Measurements from ENCODE around the gene USP6. TPM values are rescaled to one million over a fixed set of nuclear protein-coding genes. Genes with fewer than 3 reads are reported as not detected.
"Not testable (repeated sequence)": the region's sequence is repeated elsewhere in the genome, so short reads cannot be mapped to it uniquely, and the experiment has no call there.

Gene USP6
- under 1 TPM; 0.06 to 0.21 TPM for total RNA-seq

DNA sequence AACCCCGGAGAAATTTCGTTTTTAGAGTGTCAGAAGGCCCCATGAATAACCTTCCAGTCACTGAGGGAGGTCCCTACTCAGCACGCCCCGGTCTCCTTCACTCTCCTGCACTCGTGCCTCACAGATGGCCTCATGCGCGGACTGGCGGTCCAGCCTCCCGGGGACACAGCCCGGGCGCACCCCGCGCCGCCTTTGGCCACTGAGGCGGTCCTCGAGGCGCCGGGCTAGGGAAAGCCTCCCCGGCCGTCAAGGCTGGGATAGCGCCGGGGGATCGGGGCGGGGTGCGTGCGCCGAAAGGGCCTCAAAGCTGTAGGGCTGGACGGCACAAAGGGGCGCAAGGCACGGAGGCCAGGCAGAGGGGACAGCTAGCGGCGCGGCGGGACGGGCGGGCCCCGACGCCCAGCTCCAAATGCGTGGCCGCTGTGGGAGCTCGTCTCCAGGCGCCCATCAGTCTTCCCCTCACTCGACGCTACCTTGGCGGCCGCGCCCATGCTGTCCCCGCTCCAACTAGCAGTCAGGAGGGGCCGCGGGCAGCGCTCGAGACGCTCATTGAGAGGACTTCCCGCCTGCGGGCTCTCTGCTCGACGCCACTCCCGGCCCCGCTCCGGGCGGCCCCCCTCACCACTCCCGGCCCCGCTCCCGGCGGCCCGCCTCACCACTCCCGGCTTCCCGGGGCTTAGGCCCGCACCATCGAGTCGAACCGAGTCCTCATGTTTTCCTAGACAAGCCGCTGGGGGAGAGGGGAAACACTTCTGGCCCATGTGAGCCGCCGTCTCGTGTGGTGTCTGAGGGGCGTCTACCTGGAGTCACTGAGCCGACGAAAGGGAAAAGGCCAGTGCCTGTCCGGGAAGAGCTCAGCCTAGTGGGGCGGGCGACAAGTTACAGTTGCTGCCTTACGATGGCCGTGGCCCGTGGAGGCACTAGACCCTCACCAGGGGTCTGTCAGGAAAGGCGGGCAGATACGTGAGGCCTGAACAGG, at the start of gene USP6:
USP6 (plus strand) TSS at position 360 of the 979 bp plus-strand sequence. CDS start 14,336 bp downstream, outside the sequence.
- Mint-ChIP-seq H3K4me1 (ENCODE audit: low read depth in 2 of 2) (peaks cover 3 to 17% of the 10 kb centered on the region in 2 donors), H3K36me3 (peaks cover 14% of the 10 kb centered on the region), H3K9me3 (no peaks in the 10 kb centered on the region), H3K27me3 (peaks cover 14 to 19% of the 10 kb centered on the region in 2 donors), H3K27ac (no peak within 1 kb of the TSS), H3K4me3 (no peak within 1 kb of the TSS)
- DNase-seq (ENCODE audit: low spot score) (no peak), ATAC-seq (no peak)

DNA sequence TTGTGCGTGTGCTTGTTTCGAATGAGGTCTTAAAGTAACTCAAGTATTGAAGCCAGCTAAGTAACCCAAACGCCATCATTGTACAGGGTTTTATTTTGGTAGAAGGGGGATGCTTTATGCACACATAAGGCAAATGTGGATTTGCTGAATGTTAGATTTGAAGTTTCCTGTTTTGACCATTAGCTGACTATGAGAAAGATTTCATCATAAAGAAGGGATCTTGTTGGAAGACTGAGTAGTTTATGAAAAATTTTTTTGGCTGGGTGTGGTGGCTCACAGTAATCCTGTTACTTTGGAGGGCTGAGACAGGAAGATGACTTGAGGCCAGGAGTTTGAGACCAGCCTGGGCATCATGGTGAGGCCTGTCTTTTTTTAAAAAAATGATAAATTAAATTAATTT, 47.6 kb upstream of the USP6 start:
- Mint-ChIP-seq H3K36me3 (no peaks in the 10 kb centered on the region), H3K27ac (no peak overlapping the region), H3K4me1 (ENCODE audit: low read depth in 2 of 2) (no peaks in the 10 kb centered on the region), H3K4me3 (no peak overlapping the region), H3K9me3 (no peaks in the 10 kb centered on the region), H3K27me3 (peaks cover 9 to 15% of the 10 kb centered on the region in 2 donors)
- ATAC-seq, result no peak
- no peak for DNase-seq (ENCODE audit: low spot score)

DNA sequence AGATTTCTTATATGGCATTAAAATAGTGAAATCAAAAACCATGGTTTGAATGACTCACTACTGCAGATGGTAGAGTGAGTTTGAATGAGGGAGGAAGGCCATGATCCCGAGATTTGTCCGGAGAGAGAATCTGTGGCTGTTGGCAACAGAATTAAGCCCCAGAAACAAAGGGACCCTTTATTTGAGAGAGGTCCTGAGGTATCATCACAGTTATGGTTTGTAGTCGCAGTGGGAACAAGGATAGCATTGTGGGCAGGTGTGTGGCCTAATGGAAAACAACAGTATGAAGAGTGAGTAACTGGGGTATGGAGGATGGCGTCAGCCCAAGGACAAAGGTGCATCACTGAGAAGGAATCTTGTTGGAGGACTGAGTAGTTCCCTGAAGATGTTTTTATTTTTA, 46.1 kb upstream of the USP6 start:
- Mint-ChIP-seq H3K27me3 (peaks cover 8 to 15% of the 10 kb centered on the region in 2 donors), H3K27ac (no peak overlapping the region)

DNA sequence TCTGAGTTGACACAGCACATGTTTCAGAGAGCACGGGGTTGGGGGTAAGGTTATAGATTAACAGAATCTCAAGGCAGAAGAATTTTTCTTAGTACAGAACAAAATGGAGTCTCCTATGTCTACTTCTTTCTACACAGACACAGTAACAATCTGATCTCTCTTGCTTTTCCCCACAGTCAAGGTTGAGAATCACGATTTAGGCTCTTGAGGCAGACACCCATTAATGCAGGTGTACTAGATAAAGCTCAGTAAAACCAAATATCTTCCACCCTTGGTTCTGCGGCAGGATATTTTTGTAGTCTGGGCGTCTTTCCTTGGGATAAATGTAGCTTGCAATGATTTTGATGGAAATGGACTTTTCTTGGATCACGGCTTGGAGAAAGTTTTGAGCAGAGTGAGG, 40.4 kb upstream of the USP6 start:
- not testable (repeated sequence) for H3K27me3 Mint-ChIP-seq; H3K36me3 Mint-ChIP-seq; H3K9me3 Mint-ChIP-seq; ATAC-seq; H3K4me3 Mint-ChIP-seq; H3K27ac Mint-ChIP-seq; DNase-seq (ENCODE audit: low spot score)
- H3K4me1 Mint-ChIP-seq (ENCODE audit: low read depth in 2 of 2), result peaks cover 15 to 16% of the 10 kb centered on the region in 2 donors

More for the DNA sequence above, 46.1 kb upstream of the USP6 start:
- Mint-ChIP-seq H3K4me1 (ENCODE audit: low read depth in 2 of 2) (no peaks in the 10 kb centered on the region), H3K4me3 (no peak overlapping the region), H3K9me3 (no peaks in the 10 kb centered on the region), H3K36me3 (no peaks in the 10 kb centered on the region)
- DNase-seq (ENCODE audit: low spot score), result no peak
- no peak for ATAC-seq

DNA sequence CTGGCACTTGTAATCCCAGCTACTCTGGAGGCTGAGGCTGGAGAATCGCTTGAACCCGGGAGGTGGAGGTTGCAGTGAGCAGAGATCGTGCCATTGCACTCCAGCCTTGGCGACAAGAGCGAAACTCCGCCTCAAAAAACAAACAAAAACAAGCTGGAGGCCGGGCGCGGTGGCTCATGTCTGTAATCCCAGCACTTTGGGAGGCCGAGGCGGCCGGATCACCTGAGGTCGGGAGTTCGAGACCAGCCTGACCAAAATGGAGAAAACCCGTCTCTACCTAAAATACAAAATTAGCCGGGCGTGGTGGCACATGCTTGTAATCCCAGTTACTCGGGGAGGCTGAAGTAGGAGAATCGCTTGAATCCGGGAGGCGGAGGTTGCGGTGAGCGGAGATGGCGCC, 38.6 kb upstream of the USP6 start:
- ATAC-seq; H3K27me3 Mint-ChIP-seq; H3K36me3 Mint-ChIP-seq; H3K9me3 Mint-ChIP-seq; DNase-seq (ENCODE audit: low spot score): not testable (repeated sequence)
- H3K4me3 Mint-ChIP-seq, result peak overlapping the region; percentile 84
- H3K4me1 Mint-ChIP-seq (ENCODE audit: low read depth in 2 of 2), result peaks cover 21 to 23% of the 10 kb centered on the region in 2 donors
- peak overlapping the region; percentile 47 to 91 for H3K27ac Mint-ChIP-seq

DNA sequence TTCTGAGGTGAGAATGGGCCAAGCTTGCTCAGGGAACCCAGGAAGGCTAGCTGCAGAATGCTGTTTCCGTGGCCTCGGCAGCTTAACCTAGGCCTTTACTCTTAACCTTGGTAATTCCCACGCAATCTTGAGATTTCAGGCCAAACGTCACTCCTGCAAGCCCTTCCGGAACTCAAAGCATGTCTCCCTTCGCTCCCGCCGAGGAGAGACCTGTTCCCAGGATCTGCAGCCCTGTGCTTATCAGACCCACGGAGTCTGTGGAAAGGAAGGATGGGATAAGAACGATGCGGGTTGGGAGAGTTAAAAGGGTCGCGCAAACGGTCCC, 38.1 kb upstream of the USP6 start:
- H3K9me3 Mint-ChIP-seq, result no peaks in the 10 kb centered on the region
- ATAC-seq, result no peak

DNA sequence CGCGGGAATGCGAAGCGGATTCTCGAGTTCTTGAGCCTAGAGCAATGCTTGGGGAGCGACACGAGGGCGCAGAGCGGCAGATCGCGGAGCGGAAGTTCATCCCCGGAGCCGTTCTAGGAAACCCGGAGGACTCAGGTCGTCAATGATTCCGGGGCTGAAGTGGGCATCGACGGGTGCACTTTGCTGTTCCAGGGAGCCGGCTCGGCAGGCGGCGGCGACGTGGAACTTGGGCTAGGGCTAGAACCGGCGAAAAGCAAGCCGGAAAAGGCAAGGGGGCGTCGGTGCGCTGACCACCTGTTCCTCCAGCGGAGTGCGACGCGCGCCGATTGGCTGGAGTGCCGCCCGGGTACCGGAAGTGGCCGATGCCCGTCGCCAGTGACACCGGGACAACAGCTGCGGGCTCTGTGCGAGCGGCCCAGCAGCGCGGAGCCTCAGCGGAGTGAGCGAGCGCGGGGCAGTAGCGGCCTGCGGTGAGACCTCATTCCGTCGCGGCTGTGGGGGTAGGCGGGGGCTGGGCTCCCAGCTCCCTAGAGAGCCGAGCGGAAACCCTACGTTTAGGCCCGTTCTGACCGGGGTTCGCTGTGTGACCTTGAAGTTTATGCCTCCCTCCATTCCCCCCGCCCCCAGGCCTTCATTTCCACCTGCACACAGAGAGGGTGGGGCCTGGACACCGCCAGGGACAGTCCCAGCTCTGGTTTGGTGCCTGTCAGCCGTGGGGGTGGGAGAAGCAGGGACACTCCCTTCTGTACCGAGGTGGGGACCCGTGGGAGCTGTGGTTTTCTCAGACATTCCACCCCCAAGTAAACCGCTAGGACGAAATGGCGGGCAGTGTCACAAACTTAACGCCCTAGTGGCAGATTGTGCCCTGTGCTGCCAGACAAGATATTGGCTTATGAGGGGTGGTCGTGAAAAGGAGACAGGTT, 37.5 kb upstream of the USP6 start, which contains the start of gene ZFP3:
ZFP3 (plus strand) TSS at position 362 of the 923 bp plus-strand sequence. CDS start 13,038 bp downstream, outside the sequence.
- Mint-ChIP-seq H3K4me3 (peak within 1 kb of the TSS; percentile 84), H3K9me3 (no peaks in the 10 kb centered on the region), H3K36me3 (peaks cover 13% of the 10 kb centered on the region), H3K4me1 (ENCODE audit: low read depth in 2 of 2) (peaks cover 21 to 23% of the 10 kb centered on the region in 2 donors), H3K27me3 (no peaks in the 10 kb centered on the region), H3K27ac (peak within 1 kb of the TSS; percentile 47 to 91)
- DNase-seq (ENCODE audit: low spot score) (peak; percentile 88), ATAC-seq (peak; percentile 96 to 98)

More for the DNA sequence above, 38.1 kb upstream of the USP6 start:
- H3K27ac Mint-ChIP-seq, result peak overlapping the region; percentile 47 to 91
- peaks cover 9% of the 10 kb centered on the region for H3K36me3 Mint-ChIP-seq
- peak overlapping the region; percentile 84 for H3K4me3 Mint-ChIP-seq
- DNase-seq (ENCODE audit: low spot score), result no peak
- no peaks in the 10 kb centered on the region for H3K27me3 Mint-ChIP-seq
- peaks cover 21 to 23% of the 10 kb centered on the region in 2 donors for H3K4me1 Mint-ChIP-seq (ENCODE audit: low read depth in 2 of 2)

DNA sequence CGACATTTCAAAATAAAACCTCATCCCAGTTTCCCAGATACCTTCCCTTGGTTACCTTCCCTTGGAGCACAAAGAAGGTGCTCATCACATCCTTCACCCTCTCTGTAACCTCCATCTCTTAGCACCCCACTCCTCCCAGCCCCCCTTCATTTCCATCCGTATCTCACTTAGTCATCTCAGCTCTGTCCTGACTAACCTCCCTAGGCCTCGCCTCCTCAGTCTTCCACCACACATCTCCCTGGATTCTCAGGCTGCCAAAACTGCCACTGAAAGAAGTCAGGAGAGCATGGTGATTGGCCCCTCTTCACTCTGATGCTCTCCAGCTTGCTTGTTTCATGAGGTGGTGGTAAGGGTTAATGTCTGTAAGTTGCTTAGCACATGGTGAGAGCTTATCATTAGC, 35.2 kb upstream of the USP6 start:
- H3K36me3 Mint-ChIP-seq, result peaks cover 23% of the 10 kb centered on the region
- no peak overlapping the region for H3K4me3 Mint-ChIP-seq
- H3K27ac Mint-ChIP-seq, result no peak overlapping the region
- H3K27me3 Mint-ChIP-seq, result no peaks in the 10 kb centered on the region
- peaks cover 21 to 23% of the 10 kb centered on the region in 2 donors for H3K4me1 Mint-ChIP-seq (ENCODE audit: low read depth in 2 of 2)
- ATAC-seq, result no peak
- DNase-seq (ENCODE audit: low spot score), result no peak
- H3K9me3 Mint-ChIP-seq, result peaks cover 6% of the 10 kb centered on the region

DNA sequence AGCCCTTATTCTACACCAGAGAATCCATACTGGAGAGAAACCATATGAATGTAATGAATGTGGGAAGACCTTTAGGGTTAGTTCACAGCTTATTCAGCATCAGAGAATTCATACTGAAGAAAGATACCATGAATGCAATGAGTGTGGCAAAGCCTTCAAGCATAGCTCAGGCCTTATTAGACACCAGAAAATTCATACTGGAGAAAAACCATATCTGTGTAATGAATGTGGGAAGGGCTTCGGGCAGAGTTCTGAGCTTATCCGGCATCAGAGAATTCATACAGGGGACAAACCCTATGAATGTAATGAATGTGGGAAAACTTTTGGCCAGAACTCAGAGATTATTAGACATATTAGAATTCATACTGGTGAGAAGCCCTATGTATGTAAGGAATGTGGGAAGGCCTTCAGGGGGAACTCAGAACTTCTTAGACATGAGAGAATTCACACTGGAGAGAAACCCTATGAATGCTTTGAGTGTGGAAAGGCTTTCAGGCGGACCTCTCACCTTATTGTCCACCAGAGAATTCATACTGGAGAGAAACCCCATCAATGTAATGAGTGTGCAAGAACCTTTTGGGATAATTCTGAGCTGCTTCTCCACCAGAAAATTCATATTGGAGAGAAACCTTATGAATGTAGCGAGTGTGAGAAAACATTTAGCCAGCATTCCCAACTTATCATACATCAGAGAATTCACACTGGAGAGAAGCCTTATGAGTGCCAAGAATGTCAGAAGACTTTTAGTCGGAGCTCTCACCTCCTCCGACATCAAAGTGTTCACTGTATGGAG, 23.4 kb upstream of the USP6 start:
- no peak overlapping the region for H3K4me3 Mint-ChIP-seq
- H3K27me3 Mint-ChIP-seq, result peaks cover 6 to 16% of the 10 kb centered on the region in 2 donors
- H3K9me3 Mint-ChIP-seq, result peaks cover 34% of the 10 kb centered on the region
- H3K27ac Mint-ChIP-seq, result no peak overlapping the region
- H3K4me1 Mint-ChIP-seq (ENCODE audit: low read depth in 2 of 2), result peaks cover 4 to 9% of the 10 kb centered on the region in 2 donors
- ATAC-seq, result no peak
- peaks cover 86% of the 10 kb centered on the region for H3K36me3 Mint-ChIP-seq
- DNase-seq (ENCODE audit: low spot score), result no peak

DNA sequence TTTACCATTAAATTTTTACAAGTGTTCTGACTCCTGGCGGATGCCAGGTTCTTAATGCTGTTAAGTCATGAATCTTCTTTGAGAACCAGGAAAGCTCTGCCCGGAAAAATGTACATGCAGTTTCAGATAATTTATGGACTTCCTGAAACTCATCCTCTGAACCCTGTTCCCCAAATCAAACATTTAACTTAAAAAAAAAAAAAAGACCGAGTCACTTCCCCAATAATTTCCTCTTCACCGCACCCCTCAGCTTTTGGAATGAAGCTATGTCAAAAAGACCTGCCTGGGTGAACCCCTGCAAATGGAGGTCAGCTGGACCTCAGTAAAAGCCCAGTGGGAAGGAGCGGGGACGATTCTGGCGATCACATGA, 19.1 kb upstream of the USP6 start:
- H3K4me3 Mint-ChIP-seq, result peak overlapping the region; percentile 74
- DNase-seq (ENCODE audit: low spot score) (no peak), ATAC-seq (no peak)
- peaks cover 0 to 9% of the 10 kb centered on the region in 2 donors for H3K4me1 Mint-ChIP-seq (ENCODE audit: low read depth in 2 of 2)
- H3K9me3 Mint-ChIP-seq, result peaks cover 17% of the 10 kb centered on the region
- H3K27me3 Mint-ChIP-seq, result peaks cover 8 to 16% of the 10 kb centered on the region in 2 donors
- H3K36me3 Mint-ChIP-seq, result peaks cover 47% of the 10 kb centered on the region
- peak overlapping the region in 1 of 2 donors; percentile 27 for H3K27ac Mint-ChIP-seq

DNA sequence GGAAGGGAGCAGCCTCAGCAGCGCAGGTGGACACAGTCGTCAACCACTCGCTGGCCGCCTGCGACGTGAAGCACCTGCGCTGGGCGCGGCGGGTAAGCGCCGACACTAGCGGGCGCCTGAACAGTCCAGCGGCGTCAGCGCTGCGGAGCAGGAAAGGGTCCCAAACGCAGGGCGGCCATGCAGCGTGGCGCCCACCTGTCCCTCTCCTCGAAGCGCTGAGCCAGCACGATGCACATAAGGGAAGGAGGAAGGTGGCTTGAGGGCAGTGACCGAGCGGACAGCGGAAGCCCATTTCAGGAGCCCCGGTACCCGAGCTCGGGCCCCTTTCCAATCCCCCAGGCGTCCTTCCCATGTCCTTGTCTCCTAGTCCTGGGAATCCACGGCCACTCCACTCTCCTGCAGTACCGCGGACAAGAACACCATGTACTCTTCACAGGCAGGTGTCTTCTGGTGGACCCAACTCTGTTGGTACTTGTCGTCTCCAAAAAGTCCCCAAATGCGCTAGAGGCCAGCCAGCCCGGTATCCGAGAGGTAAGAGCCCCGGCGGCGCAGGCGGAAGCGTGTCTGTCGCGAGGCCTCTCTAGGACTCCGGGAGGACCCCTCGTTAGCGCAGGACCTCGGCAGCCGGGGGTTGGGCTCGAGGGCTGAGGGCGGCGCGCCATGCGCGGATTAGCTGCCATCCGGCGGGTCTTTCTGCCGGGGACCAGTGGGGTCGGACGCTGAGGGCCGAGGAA, 18.6 kb upstream of the USP6 start:
- Mint-ChIP-seq H3K36me3 (peaks cover 42% of the 10 kb centered on the region), H3K4me1 (ENCODE audit: low read depth in 2 of 2) (peaks cover 0 to 9% of the 10 kb centered on the region in 2 donors), H3K27me3 (peaks cover 8 to 16% of the 10 kb centered on the region in 2 donors), H3K9me3 (peaks cover 17% of the 10 kb centered on the region), H3K4me3 (peak overlapping the region; percentile 74), H3K27ac (peak overlapping the region in 1 of 2 donors; percentile 27)
- DNase-seq (ENCODE audit: low spot score) (peak; percentile 71), ATAC-seq (peak; percentile 78 to 89)

DNA sequence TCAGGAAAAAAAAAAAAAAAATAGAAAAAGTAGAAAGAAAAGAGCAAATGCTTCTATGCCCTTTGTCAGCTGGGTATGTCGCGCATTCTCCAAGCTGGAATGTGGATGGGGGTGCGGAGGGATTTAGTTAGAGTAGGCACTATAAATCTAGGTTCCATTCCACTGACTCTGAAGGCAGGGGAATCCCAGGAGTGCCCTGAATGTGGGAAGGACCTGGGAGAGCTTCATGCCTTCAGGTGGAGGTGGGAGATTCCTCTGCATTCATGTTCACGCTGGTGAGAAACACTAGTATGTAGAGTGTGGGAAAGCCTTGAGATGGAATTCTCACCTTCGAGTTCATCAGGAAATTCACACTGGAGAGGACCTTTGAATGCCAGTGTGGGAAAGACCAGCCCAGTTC, 16.6 kb upstream of the USP6 start:
- no peak overlapping the region for H3K27ac Mint-ChIP-seq
- peaks cover 0 to 9% of the 10 kb centered on the region in 2 donors for H3K4me1 Mint-ChIP-seq (ENCODE audit: low read depth in 2 of 2)
- ATAC-seq (no peak), DNase-seq (ENCODE audit: low spot score) (no peak)
- H3K4me3 Mint-ChIP-seq, result no peak overlapping the region
- H3K9me3 Mint-ChIP-seq, result peaks cover 12% of the 10 kb centered on the region
- H3K36me3 Mint-ChIP-seq, result peaks cover 24% of the 10 kb centered on the region
- H3K27me3 Mint-ChIP-seq, result peaks cover 8 to 16% of the 10 kb centered on the region in 2 donors
